ENCODE data around the gene ALDH3A2. TPM values are rescaled to one million over a fixed set of nuclear protein-coding genes. Genes with fewer than 3 reads are reported as not detected.

ALDH3A2 gene
- total and polyA plus RNA-seq, 2 donors (not counting 1 experiment from before 2014, with no cell fraction given), result 7.5 to 35.1 TPM

GRCh38 chr17:19720631-19721426 is 72.3 kb downstream of the ALDH3A2 start:
- Histone ChIP-seq H3K4me1 (ENCODE audit: control insufficient read depth in 2 of 2, insufficient read depth in 2 of 2, low read length in 2 of 2) (peaks cover 12% of the 10 kb centered on the region in 2 donors), H3K27ac (ENCODE audit: low read length in 2 of 2) (no peak overlapping the region), H3K36me3 (replicated peaks in 1 of 2; ENCODE audit: control extremely low read depth in 1 of 2, control insufficient read depth in 1 of 2, extremely low read depth in 1 of 2, insufficient read depth in 2 of 2, low read length in 1 of 2) (no peaks in the 10 kb centered on the region), H3K9me3 (ENCODE audit: control extremely low read depth in 1 of 3, control insufficient read depth in 2 of 3, insufficient read depth in 1 of 3, low read length in 2 of 3) (no peaks in the 10 kb centered on the region), H2AFZ (ENCODE audit: insufficient read depth, low read depth, low read length, poor library complexity, severe bottlenecking) (no peak overlapping the region), H3K9ac (ENCODE audit: low read length) (no peak overlapping the region), H4K20me1 (ENCODE audit: control insufficient read depth, insufficient read depth, low read length, poor library complexity, severe bottlenecking) (no peaks in the 10 kb centered on the region), H3K79me2 (ENCODE audit: control insufficient read depth, insufficient read depth, low read length) (no peaks in the 10 kb centered on the region), H3K4me3 (ENCODE audit: control extremely low read depth in 1 of 5, extremely low read depth in 1 of 5, insufficient read depth in 1 of 5, low read depth in 2 of 5, low read length in 4 of 5) (no peak overlapping the region), H3K27me3 (replicated peaks in 1 of 4; ENCODE audit: control extremely low read depth in 1 of 4, control insufficient read depth in 3 of 4, insufficient read depth in 4 of 4, low read length in 3 of 4) (no peaks in the 10 kb centered on the region), H3K4me2 (replicated peaks; ENCODE audit: low read depth, low read length, poor library complexity, severe bottlenecking) (no peak overlapping the region)
- TF ChIP-seq CTCF (IDR thresholded peaks at IDR 0.05) (no peak), EZH2 (IDR thresholded peaks at IDR 0.05; ENCODE audit: borderline replicate concordance, insufficient read depth, low read depth, low read length, poor library complexity, severe bottlenecking) (no peak)
- no peaks in the 10 kb centered on the region for H3K9me3 Mint-ChIP-seq (ENCODE audit: insufficient read depth)
- ChIA-PET POLR2A (no interaction called here), CTCF (no interaction called here)
- no peak overlapping the region for H3K4me3 Mint-ChIP-seq
- intact Hi-C loops (cut with micrococcal nuclease), result no loop called here
- H3K27me3 Mint-ChIP-seq, result peaks cover 3% of the 10 kb centered on the region
- no peak overlapping the region for H3K27ac Mint-ChIP-seq
- ATAC-seq (ENCODE audit: low read depth) (no peak), DNase-seq (no peak)
- WGBS (ENCODE audit: insufficient coverage), result 56% methylated on average over 7 of the region's 9 CpGs
- H3K4me1 Mint-ChIP-seq, result peaks cover 12% of the 10 kb centered on the region

GRCh38 chr17:19723964-19724363 is 75.4 kb downstream of the ALDH3A2 start:
- H3K4me2 ChIP-seq (replicated peaks; ENCODE audit: low read depth, low read length, poor library complexity, severe bottlenecking), result peak overlapping the region; percentile 80
- H3K9me3 ChIP-seq (ENCODE audit: control extremely low read depth in 1 of 3, control insufficient read depth in 2 of 3, insufficient read depth in 1 of 3, low read length in 2 of 3), result no peaks in the 10 kb centered on the region
- H3K36me3 ChIP-seq (replicated peaks in 1 of 2; ENCODE audit: control extremely low read depth in 1 of 2, control insufficient read depth in 1 of 2, extremely low read depth in 1 of 2, insufficient read depth in 2 of 2, low read length in 1 of 2), result no peaks in the 10 kb centered on the region
- intact Hi-C loops (cut with micrococcal nuclease), result no loop called here
- H3K4me3 Mint-ChIP-seq, result peak overlapping the region; percentile 80
- peak overlapping the region; percentile 73 for H2AFZ ChIP-seq (ENCODE audit: insufficient read depth, low read depth, low read length, poor library complexity, severe bottlenecking)
- H3K4me3 ChIP-seq (ENCODE audit: control extremely low read depth in 1 of 5, extremely low read depth in 1 of 5, insufficient read depth in 1 of 5, low read depth in 2 of 5, low read length in 4 of 5), result peak overlapping the region in 3 of 5 experiments; percentile 14 to 55 (median 49)
- peaks cover 3% of the 10 kb centered on the region for H3K27me3 Mint-ChIP-seq
- peak overlapping the region; percentile 67 for H3K27ac Mint-ChIP-seq
- POLR2A ChIA-PET, result no interaction called here
- no peaks in the 10 kb centered on the region for H3K27me3 ChIP-seq (replicated peaks in 1 of 4; ENCODE audit: control extremely low read depth in 1 of 4, control insufficient read depth in 3 of 4, insufficient read depth in 4 of 4, low read length in 3 of 4)
- peaks cover 12% of the 10 kb centered on the region for H3K4me1 Mint-ChIP-seq
- no peak for TF ChIP-seq EZH2 (IDR thresholded peaks at IDR 0.05; ENCODE audit: borderline replicate concordance, insufficient read depth, low read depth, low read length, poor library complexity, severe bottlenecking)
- no peak for TF ChIP-seq CTCF (IDR thresholded peaks at IDR 0.05)
- peak overlapping the region; percentile 64 for H3K9ac ChIP-seq (ENCODE audit: low read length)
- DNase-seq, result no peak
- ATAC-seq (ENCODE audit: low read depth), result no peak
- no peak overlapping the region for H3K27ac ChIP-seq (ENCODE audit: low read length in 2 of 2)
- WGBS (ENCODE audit: insufficient coverage), result no CpG with 5 or more reads among the region's 1 CpG
- H4K20me1 ChIP-seq (ENCODE audit: control insufficient read depth, insufficient read depth, low read length, poor library complexity, severe bottlenecking), result no peaks in the 10 kb centered on the region
- no peaks in the 10 kb centered on the region for H3K79me2 ChIP-seq (ENCODE audit: control insufficient read depth, insufficient read depth, low read length)
- H3K4me1 ChIP-seq (ENCODE audit: control insufficient read depth in 2 of 2, insufficient read depth in 2 of 2, low read length in 2 of 2), result peaks cover 12% of the 10 kb centered on the region in 2 donors
- CTCF ChIA-PET, result no interaction called here
- no peaks in the 10 kb centered on the region for H3K9me3 Mint-ChIP-seq (ENCODE audit: insufficient read depth)
